Measurements from ENCODE around the gene CTU2. TPM values are rescaled to one million over a fixed set of nuclear protein-coding genes. Genes with fewer than 3 reads are reported as not detected.
A peak's percentile ranks its signal among the peaks of the same experiment; 100 is the strongest.

CTU2 gene
- total and polyA plus RNA-seq, 10 of the 15 experiments (the other 5 are each of a cell fraction or from before 2014, with no cell fraction given): 0.32 to 44.5 (median 18.2) TPM

- intact Hi-C loops (cut with micrococcal nuclease; ENCODE audit: unreplicated experiment): no loop called here
- Histone ChIP-seq H3K4me2 (ENCODE audit: control insufficient read depth, insufficient read depth) (no peak overlapping the region), H3K27ac (ENCODE audit: control insufficient read depth, insufficient read depth) (no peak overlapping the region), H3K27me3 (replicated peaks in 1 of 2; ENCODE audit: control insufficient read depth in 2 of 2, insufficient read depth in 2 of 2, low read length in 1 of 2) (no peaks in the 10 kb centered on the region), H4K20me1 (ENCODE audit: control insufficient read depth, insufficient read depth) (no peaks in the 10 kb centered on the region; the same call in none of the 2 replicates), H2AFZ (ENCODE audit: control insufficient read depth, low read depth, low read length) (no peak overlapping the region), H3K9ac (ENCODE audit: control insufficient read depth, insufficient read depth, low read length) (no peak overlapping the region), H3K36me3 (ENCODE audit: control insufficient read depth in 2 of 2, insufficient read depth in 2 of 2, low read length in 1 of 2) (peaks cover 0 to 6% of the 10 kb centered on the region in 2 experiments; a peak in 3 of 4 replicates), H3K4me1 (ENCODE audit: control insufficient read depth, insufficient read depth, low read length) (no peaks in the 10 kb centered on the region), H3K79me2 (ENCODE audit: control insufficient read depth, insufficient read depth, low read length) (peaks cover 8% of the 10 kb centered on the region), H3K4me3 (no peak overlapping the region), H3K9me3 (replicated peaks; ENCODE audit: control insufficient read depth, insufficient read depth, low read length) (no peaks in the 10 kb centered on the region)
- in situ Hi-C loops (cut with MboI): no loop called here
- no peak for TF ChIP-seq NR2F1 (conservative IDR thresholded peaks at IDR 0.05)
- peak; percentile 52; the same call in 1 of the 2 replicates for TF ChIP-seq POLR2A (IDR thresholded peaks at IDR 0.05; ENCODE audit: low read depth, low read length)
- CTCF ChIA-PET: interaction anchor here (0.5 to 1.5 kb wide), 2 partner anchors 14 to 395 kb away, joined by 3 read pairs; no protein-coding TSS in a partner anchor
- no TSS peak for BruUV-seq (replicated peaks)
- RAD21 ChIA-PET (ENCODE audit: unreplicated experiment): no interaction called here
- no peak for ATAC-seq
- 87% methylated on average over 11 of the region's 11 CpGs for WGBS (ENCODE audit: insufficient coverage, insufficient replicate concordance, low lambda C conversion rate, missing lambda C conversion rate)
- SMC1A ChIA-PET (ENCODE audit: uncharacterized antibody, unreplicated experiment): no interaction called here
- no peak for DNase-seq (ENCODE audit: low read depth, low spot score)
- POLR2A ChIA-PET: no interaction called here
- FAIRE-seq: no peak
These were observed 54.8 kb downstream of the CTU2 start for GRCh38 chr16:88761143-88761534.

- H3K4me3 ChIP-seq: no peak overlapping the region
- intact Hi-C loops (cut with micrococcal nuclease; ENCODE audit: unreplicated experiment) (no loop called here), in situ Hi-C loops (cut with MboI) (no loop called here)
- DNase-seq (ENCODE audit: low read depth, low spot score): no peak
- ATAC-seq: no peak
- H3K4me2 ChIP-seq (ENCODE audit: control insufficient read depth, insufficient read depth): no peak overlapping the region
- H2AFZ ChIP-seq (ENCODE audit: control insufficient read depth, low read depth, low read length): no peak overlapping the region
- FAIRE-seq: no peak
- no TSS peak for BruUV-seq (replicated peaks)
- no peaks in the 10 kb centered on the region for H3K27me3 ChIP-seq (replicated peaks in 1 of 2; ENCODE audit: control insufficient read depth in 2 of 2, insufficient read depth in 2 of 2, low read length in 1 of 2)
- WGBS (ENCODE audit: insufficient coverage, insufficient replicate concordance, low lambda C conversion rate, missing lambda C conversion rate): 94% methylated on average over 10 of the region's 10 CpGs
- TF ChIP-seq KLF5 (IDR thresholded peaks at IDR 0.05; ENCODE audit: partially characterized antibody) (no peak), ESRRA (IDR thresholded peaks at IDR 0.05; ENCODE audit: low read length) (no peak), REST (IDR thresholded peaks at IDR 0.05; ENCODE audit: low read depth, low read length) (no peak), ZBED1 (IDR thresholded peaks at IDR 0.05; ENCODE audit: borderline replicate concordance) (no peak), BCL3 (IDR thresholded peaks at IDR 0.05; ENCODE audit: borderline replicate concordance, insufficient read depth, low read depth, low read length, poor library complexity, severe bottlenecking) (no peak), CREB1 (IDR thresholded peaks at IDR 0.05; ENCODE audit: low read depth) (no peak), KDM1A (IDR thresholded peaks at IDR 0.05; ENCODE audit: borderline replicate concordance) (no peak), MTA3 (IDR thresholded peaks at IDR 0.05; ENCODE audit: borderline replicate concordance, low read length) (no peak)
- peaks cover 3 to 6% of the 10 kb centered on the region in 2 experiments; a peak in 3 of 4 replicates for H3K36me3 ChIP-seq (ENCODE audit: control insufficient read depth in 2 of 2, insufficient read depth in 2 of 2, low read length in 1 of 2)
- no peak overlapping the region for H3K9ac ChIP-seq (ENCODE audit: control insufficient read depth, insufficient read depth, low read length)
- peaks cover 13% of the 10 kb centered on the region for H3K79me2 ChIP-seq (ENCODE audit: control insufficient read depth, insufficient read depth, low read length)
- SMC1A ChIA-PET (ENCODE audit: uncharacterized antibody, unreplicated experiment): no interaction called here
- H3K9me3 ChIP-seq (replicated peaks; ENCODE audit: control insufficient read depth, insufficient read depth, low read length): no peaks in the 10 kb centered on the region
- POLR2A ChIA-PET: no interaction called here
- RAD21 ChIA-PET (ENCODE audit: unreplicated experiment): no interaction called here
- no peaks in the 10 kb centered on the region; the same call in none of the 2 replicates for H4K20me1 ChIP-seq (ENCODE audit: control insufficient read depth, insufficient read depth)
- CTCF ChIA-PET: interaction anchor here (0.5 to 1.5 kb wide), 4 partner anchors 14 to 394 kb away, joined by 3 to 4 read pairs (median 3); no protein-coding TSS in a partner anchor
- no peak overlapping the region for H3K27ac ChIP-seq (ENCODE audit: control insufficient read depth, insufficient read depth)
- no peaks in the 10 kb centered on the region; the same call in 1 of the 2 replicates for H3K4me1 ChIP-seq (ENCODE audit: control insufficient read depth, insufficient read depth, low read length)
These were observed 55.5 kb downstream of the CTU2 start for GRCh38 chr16:88761830-88762229.

Measured in GM12878 (cell line).